Colonic mucosa (tissue), 4 donors: ENCODE data around the gene ACAD8. TPM values are rescaled to one million over a fixed set of nuclear protein-coding genes. Genes with fewer than 3 reads are reported as not detected.

Experiments used
- DNase-seq: peaks from one replicate; pipeline ENCODE4 v3.0.0-alpha.2; 2020
- H3K27ac ChIP-seq: fragments of 200-600 bp; one replicate; pipeline ENCODE4 v1.8.0; 2021
- H3K27me3 ChIP-seq: fragments of 200-600 bp; one replicate; pipeline ENCODE4 v1.8.0; 2021
- H3K36me3 ChIP-seq: fragments of 200-600 bp; one replicate; pipeline ENCODE4 v1.8.0; 2021
- H3K4me1 ChIP-seq: fragments of 200-600 bp; one replicate; pipeline ENCODE4 v1.8.0; 2021; ENCODE audit warnings: mild to moderate bottlenecking
- H3K4me3 ChIP-seq: fragments of 200-600 bp; one replicate; pipeline ENCODE4 v1.8.0; 2021
- H3K9ac ChIP-seq, 2 donors: one replicate each; pipeline ENCODE4 v1.7.0; 2013; ENCODE audit warnings: control low read depth in 2 of 2, low read depth in 2 of 2, low read length in 2 of 2
- H3K9me3 ChIP-seq: fragments of 200-600 bp; one replicate; pipeline ENCODE4 v1.8.0; 2021
- CTCF ChIP-seq: fragments of 200-600 bp; IDR thresholded peaks from one replicate; pipeline ENCODE4 v1.8.0; 2022; ENCODE audit warnings: antibody characterized with exemption, mild to moderate bottlenecking
- intact Hi-C: fragments of 100-400 bp; cut with DNase I; formaldehyde crosslinking; loops from one replicate; pipeline ENCODE4 v1.14.1; 2022
- total RNA-seq, 2 donors: library from RNA; stranded (reverse); fragmentation: NEBNext Ultra II Directional in 1 of 2; extraction: Animal tissue kit (Norgen Biotek cat#: 25700) in 1 of 2; gene quantifications; one replicate each; pipeline ENCODE4 v1.2.1, GENCODE V29; 2021
- donor health status: healthy.
- donor health status: DM: no; HTN: no; CAD: no.
- donor health status: DM: no; HTN: no; CAD: no.

ACAD8 gene
- total RNA-seq, 2 donors from 2014 or later = 27.5 to 30.2 TPM

GRCh38 chr11:134242376-134242775, 11.0 kb upstream of the ACAD8 start:
- no peak for TF ChIP-seq CTCF
- Histone ChIP-seq H3K4me1 (no peaks in the 10 kb centered on the region), H3K4me3 (no peak overlapping the region), H3K9me3 (no peaks in the 10 kb centered on the region), H3K36me3 (peaks cover 5% of the 10 kb centered on the region), H3K9ac (no peak overlapping the region), H3K27me3 (no peaks in the 10 kb centered on the region), H3K27ac (no peak overlapping the region)
- DNase-seq = no peak
- intact Hi-C loops = no loop called here

GRCh38 chr11:134243913-134244312, 9.5 kb upstream of the ACAD8 start:
- no peak for TF ChIP-seq CTCF
- Histone ChIP-seq H3K27me3 (no peaks in the 10 kb centered on the region), H3K27ac (no peak overlapping the region), H3K4me3 (no peak overlapping the region), H3K9ac (no peak overlapping the region), H3K9me3 (no peaks in the 10 kb centered on the region), H3K4me1 (no peaks in the 10 kb centered on the region), H3K36me3 (peaks cover 5% of the 10 kb centered on the region)
- no peak for DNase-seq
- intact Hi-C loops = no loop called here

GRCh38 chr11:134244593-134244992, 8.8 kb upstream of the ACAD8 start:
- peak; percentile 11 for TF ChIP-seq CTCF
- Histone ChIP-seq H3K9ac (no peak overlapping the region), H3K36me3 (peaks cover 5% of the 10 kb centered on the region), H3K27ac (no peak overlapping the region), H3K9me3 (no peaks in the 10 kb centered on the region), H3K4me1 (no peaks in the 10 kb centered on the region), H3K4me3 (no peak overlapping the region), H3K27me3 (no peaks in the 10 kb centered on the region)
- DNase-seq = no peak
- intact Hi-C loops = no loop called here

- intact Hi-C loops = no loop called here
- peaks cover 5% of the 10 kb centered on the region for H3K36me3 ChIP-seq
- no peak for TF ChIP-seq CTCF
These were observed 7.9 kb upstream of the ACAD8 start for GRCh38 chr11:134245434-134245833.

GRCh38 chr11:134246100-134246499, 7.3 kb upstream of the ACAD8 start:
- TF ChIP-seq CTCF = no peak
- Histone ChIP-seq H3K27ac (no peak overlapping the region), H3K36me3 (peaks cover 5% of the 10 kb centered on the region), H3K9ac (no peak overlapping the region), H3K9me3 (no peaks in the 10 kb centered on the region), H3K4me1 (no peaks in the 10 kb centered on the region), H3K27me3 (no peaks in the 10 kb centered on the region), H3K4me3 (no peak overlapping the region)
- no peak for DNase-seq
- intact Hi-C loops = no loop called here

More at GRCh38 chr11:134245434-134245833, 7.9 kb upstream of the ACAD8 start:
- H3K9me3 ChIP-seq = no peaks in the 10 kb centered on the region
- no peak overlapping the region for H3K4me3 ChIP-seq
- H3K27me3 ChIP-seq = no peaks in the 10 kb centered on the region
- no peak overlapping the region for H3K27ac ChIP-seq
- no peaks in the 10 kb centered on the region for H3K4me1 ChIP-seq
- no peak for DNase-seq
- H3K9ac ChIP-seq = no peak overlapping the region

- H3K27me3 ChIP-seq = no peaks in the 10 kb centered on the region
- intact Hi-C loops = no loop called here
- no peak for TF ChIP-seq CTCF
These were observed 6.7 kb upstream of the ACAD8 start for GRCh38 chr11:134246678-134247077.

More at GRCh38 chr11:134246678-134247077, 6.7 kb upstream of the ACAD8 start:
- DNase-seq = no peak
- H3K9ac ChIP-seq = no peak overlapping the region
- no peaks in the 10 kb centered on the region for H3K4me1 ChIP-seq
- H3K36me3 ChIP-seq = peaks cover 5% of the 10 kb centered on the region
- no peaks in the 10 kb centered on the region for H3K9me3 ChIP-seq
- no peak overlapping the region for H3K27ac ChIP-seq
- no peak overlapping the region for H3K4me3 ChIP-seq
